Ishikawa (cell line): ENCODE results near the gene VGF.

ENCODE experiments used
- CEBPB ChIP-seq: IDR thresholded peaks from 2 replicates; pipeline ENCODE4 v1.6.1; 2012
- CREB1 ChIP-seq: IDR thresholded peaks from 2 replicates; pipeline ENCODE4 v1.6.1; 2012; ENCODE audit warnings: low read depth
- EGR1 ChIP-seq: IDR thresholded peaks from 2 replicates; pipeline ENCODE4 v1.6.1; 2012
- EP300 ChIP-seq: IDR thresholded peaks from 2 replicates; pipeline ENCODE4 v1.6.1; 2012; ENCODE audit warnings: borderline replicate concordance
- FOXM1 ChIP-seq: IDR thresholded peaks from 2 replicates; pipeline ENCODE4 v1.6.1; 2012; ENCODE audit warnings: low read depth, borderline replicate concordance
- NFIC ChIP-seq: IDR thresholded peaks from 2 replicates; pipeline ENCODE4 v1.6.1; 2012
- RAD21 ChIP-seq: IDR thresholded peaks from 2 replicates; pipeline ENCODE4 v1.6.1; 2012; ENCODE audit warnings: low read depth
- TAF1 ChIP-seq: IDR thresholded peaks from 2 replicates; pipeline ENCODE4 v1.6.1; 2012; ENCODE audit warnings: low read depth, mild to moderate bottlenecking
- TCF12 ChIP-seq: IDR thresholded peaks from 2 replicates; pipeline ENCODE4 v1.6.1; 2012; ENCODE audit warnings: low read depth
- TEAD4 ChIP-seq: IDR thresholded peaks from 2 replicates; pipeline ENCODE4 v1.6.1; 2012
- ZBTB7A ChIP-seq: IDR thresholded peaks from 2 replicates; pipeline ENCODE4 v1.6.1; 2012; ENCODE audit warnings: low read depth
- TF ChIP-seq, protein P1 (sequence below): IDR thresholded peaks from 2 replicates; pipeline ENCODE4 v1.6.1; 2012
- TF ChIP-seq, protein P2 (sequence below): IDR thresholded peaks from 2 replicates; pipeline ENCODE4 v1.6.1; 2012
- TF ChIP-seq, protein P3 (sequence below): IDR thresholded peaks from 2 replicates; pipeline ENCODE4 v1.6.1; 2012; ENCODE audit warnings: low read depth, mild to moderate bottlenecking

Gene VGF

DNA sequence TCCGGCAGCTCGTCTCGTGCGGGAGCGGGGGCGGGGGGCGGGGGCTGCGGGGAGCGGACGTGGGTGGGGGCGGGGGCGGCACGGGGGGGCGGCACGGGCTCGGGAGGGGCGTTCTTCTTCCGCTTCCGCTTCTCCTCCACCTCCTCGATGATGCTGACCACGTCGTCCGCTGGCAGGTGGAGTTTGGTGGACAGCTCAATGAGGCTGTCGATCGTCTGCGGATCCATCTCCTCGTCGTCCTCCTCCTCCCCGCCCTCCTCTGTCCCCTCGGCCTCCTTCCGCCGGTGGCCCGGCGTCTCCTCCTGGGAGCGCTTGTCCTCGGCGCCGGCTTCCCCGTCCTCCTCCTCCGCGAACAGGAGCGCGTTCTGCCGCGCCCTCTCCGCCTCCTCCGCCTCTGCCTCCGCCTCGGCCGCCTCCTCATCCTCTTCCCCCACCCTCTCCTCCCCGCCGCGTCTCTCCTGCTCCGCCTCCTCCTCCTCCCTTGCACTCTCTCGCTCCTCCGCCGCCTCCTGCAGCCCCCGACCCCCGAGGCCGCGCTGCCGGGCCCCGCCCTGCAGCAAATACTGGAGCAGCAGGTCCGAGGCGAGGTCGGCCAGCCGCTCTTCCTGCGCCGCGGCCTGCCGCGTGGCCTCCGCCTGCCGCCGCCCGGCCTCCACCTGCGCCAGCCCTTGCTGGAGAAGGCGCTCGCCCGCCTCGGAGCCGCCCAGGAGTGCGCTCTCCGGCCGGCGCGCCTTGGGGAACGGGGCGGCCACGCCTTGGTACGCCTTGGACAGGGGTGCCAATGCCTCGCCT lies 1.9 kb downstream of the VGF start:
- TF ChIP-seq, protein P1, sequence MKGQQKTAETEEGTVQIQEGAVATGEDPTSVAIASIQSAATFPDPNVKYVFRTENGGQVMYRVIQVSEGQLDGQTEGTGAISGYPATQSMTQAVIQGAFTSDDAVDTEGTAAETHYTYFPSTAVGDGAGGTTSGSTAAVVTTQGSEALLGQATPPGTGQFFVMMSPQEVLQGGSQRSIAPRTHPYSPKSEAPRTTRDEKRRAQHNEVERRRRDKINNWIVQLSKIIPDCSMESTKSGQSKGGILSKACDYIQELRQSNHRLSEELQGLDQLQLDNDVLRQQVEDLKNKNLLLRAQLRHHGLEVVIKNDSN, result no peak
- TF ChIP-seq TAF1 (no peak), EP300 (no peak), CREB1 (no peak), TEAD4 (no peak), TCF12 (no peak), ZBTB7A (no peak), CEBPB (no peak), EGR1 (peak; percentile 42; the same call in 1 of the 2 replicates), NFIC (no peak), FOXM1 (no peak), RAD21 (no peak)
- TF ChIP-seq, protein P2, sequence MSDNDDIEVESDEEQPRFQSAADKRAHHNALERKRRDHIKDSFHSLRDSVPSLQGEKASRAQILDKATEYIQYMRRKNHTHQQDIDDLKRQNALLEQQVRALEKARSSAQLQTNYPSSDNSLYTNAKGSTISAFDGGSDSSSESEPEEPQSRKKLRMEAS, result 0 out of 2 replicates have a peak, but pooled peaks have one; percentile 17
- TF ChIP-seq, protein P3, sequence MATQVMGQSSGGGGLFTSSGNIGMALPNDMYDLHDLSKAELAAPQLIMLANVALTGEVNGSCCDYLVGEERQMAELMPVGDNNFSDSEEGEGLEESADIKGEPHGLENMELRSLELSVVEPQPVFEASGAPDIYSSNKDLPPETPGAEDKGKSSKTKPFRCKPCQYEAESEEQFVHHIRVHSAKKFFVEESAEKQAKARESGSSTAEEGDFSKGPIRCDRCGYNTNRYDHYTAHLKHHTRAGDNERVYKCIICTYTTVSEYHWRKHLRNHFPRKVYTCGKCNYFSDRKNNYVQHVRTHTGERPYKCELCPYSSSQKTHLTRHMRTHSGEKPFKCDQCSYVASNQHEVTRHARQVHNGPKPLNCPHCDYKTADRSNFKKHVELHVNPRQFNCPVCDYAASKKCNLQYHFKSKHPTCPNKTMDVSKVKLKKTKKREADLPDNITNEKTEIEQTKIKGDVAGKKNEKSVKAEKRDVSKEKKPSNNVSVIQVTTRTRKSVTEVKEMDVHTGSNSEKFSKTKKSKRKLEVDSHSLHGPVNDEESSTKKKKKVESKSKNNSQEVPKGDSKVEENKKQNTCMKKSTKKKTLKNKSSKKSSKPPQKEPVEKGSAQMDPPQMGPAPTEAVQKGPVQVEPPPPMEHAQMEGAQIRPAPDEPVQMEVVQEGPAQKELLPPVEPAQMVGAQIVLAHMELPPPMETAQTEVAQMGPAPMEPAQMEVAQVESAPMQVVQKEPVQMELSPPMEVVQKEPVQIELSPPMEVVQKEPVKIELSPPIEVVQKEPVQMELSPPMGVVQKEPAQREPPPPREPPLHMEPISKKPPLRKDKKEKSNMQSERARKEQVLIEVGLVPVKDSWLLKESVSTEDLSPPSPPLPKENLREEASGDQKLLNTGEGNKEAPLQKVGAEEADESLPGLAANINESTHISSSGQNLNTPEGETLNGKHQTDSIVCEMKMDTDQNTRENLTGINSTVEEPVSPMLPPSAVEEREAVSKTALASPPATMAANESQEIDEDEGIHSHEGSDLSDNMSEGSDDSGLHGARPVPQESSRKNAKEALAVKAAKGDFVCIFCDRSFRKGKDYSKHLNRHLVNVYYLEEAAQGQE, result no peak

DNA sequence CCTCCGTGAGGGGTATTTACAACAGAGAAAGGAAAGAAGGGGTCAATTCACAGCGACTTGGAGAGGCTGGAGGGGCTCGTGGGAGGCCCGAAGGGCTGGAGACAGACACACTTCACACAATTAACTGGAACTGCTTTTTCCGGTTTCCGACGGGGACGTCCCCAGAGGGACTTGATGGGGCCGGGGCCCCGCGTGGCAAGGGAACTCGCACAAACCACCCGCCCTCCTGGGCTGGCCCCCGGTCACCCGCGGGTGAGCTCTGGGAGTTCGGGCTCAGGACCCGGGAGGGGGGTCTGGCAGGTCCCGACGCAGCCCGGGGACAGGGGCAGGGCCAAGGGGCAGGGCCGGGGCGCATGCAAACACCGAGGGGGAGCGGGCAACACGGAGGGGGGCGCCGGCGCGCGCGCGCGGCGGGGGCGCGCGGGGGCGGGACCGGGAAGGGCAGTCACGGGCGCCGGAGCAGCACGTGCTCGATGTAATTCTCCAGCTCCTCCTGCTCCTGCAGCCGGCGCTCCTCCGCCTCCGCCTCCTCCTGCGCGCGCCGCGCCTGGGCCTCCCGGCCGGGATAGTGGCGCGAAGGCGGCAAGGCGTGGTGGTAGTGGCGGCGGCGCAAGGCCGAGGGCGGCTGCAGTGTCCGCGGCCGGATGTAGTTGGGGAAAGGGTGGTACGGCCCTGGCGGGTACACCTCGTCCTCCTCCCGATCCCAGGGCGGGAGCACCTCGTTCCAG lies 2.7 kb downstream of the VGF start:
- TF ChIP-seq EP300 (no peak), FOXM1 (no peak), RAD21 (no peak), CEBPB (no peak), TEAD4 (no peak), CREB1 (no peak), ZBTB7A (no peak), NFIC (no peak), EGR1 (peak; percentile 68)
- TF ChIP-seq, protein P3, result no peak
- TF ChIP-seq, protein P1, result peak; percentile 72
- TF ChIP-seq, protein P2, result peak; percentile 98

DNA sequence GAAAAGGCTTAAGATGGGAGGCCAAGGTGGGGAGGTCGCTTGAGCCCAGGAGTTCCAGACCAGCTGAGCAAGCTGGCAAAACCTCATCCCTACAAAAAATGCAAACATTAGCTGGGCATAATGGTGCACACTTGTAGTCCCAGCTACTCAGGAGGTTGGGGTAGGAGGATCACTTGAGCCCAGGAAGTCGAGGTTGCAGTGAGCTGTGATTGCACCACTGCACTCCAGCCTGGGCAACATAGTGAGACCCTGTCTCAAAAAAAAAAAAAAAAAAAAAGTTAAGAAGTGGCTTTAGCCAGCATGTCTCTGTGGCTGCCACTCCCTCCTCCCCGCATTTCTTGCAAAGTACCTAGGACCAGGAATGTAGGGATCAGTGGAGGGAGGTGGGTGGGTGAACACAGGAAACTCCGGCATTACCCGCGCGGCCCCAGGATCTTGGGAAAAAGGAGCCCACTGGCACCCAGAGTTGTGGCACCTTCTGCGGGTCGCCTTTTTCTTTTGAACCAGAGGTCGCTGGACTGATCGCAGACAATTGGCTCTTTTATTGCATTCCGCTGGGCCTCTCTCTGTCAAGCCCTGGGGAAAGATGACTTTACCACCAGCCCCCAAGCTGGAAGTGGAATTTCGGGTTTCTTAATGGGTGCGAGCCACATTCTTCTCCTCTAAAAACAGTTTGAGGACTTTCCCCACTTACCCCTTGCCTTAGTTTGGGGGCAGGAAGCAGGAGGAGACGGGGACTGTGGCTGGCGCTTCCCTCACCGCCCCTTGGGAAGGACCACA lies 3.5 kb downstream of the VGF start:
- TF ChIP-seq, protein P1, result no peak
- TF ChIP-seq TAF1 (no peak), TCF12 (no peak), RAD21 (no peak), ZBTB7A (no peak)
- TF ChIP-seq, protein P3, result no peak
- TF ChIP-seq, protein P2, result no peak
